ENCODE data around the gene TOR1B. TPM values are rescaled to one million over a fixed set of nuclear protein-coding genes. Genes with fewer than 3 reads are reported as not detected.
A peak's percentile ranks its signal among the peaks of the same experiment; 100 is the strongest.
"Not testable (repeated sequence)": the region's sequence is repeated elsewhere in the genome, so short reads cannot be mapped to it uniquely, and the experiment has no call there.

The TOR1B gene
- polyA plus RNA-seq, 3 donors from 2014 or later: 23.2 to 45.1 (median 25.8) TPM

DNA sequence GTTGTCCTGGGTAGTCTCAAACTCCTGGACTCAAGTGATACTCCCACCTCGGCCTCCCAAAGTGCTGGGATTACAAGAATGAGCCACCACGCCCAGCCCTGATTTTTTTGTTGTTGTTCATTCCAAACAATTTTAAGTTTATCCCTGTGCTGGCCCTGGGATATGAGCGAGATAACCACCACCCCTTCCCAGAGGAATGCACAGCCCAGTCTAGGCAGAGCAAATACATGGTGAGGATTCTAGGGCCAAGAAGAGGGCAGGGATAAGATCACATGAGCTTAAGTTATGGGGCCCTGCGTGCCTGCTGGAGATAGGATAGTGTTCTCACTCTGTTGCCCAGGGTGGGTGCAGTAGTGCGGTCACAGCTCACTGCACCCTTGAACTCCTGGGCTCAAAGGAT is 21.0 kb upstream of the TOR1B start:
- Mint-ChIP-seq H3K27ac (no peak overlapping the region), H3K36me3 (no peaks in the 10 kb centered on the region), H3K4me3 (no peak overlapping the region), H3K9me3 (no peaks in the 10 kb centered on the region), H3K27me3 (ENCODE audit: low read depth in 3 of 3) (peaks cover 9 to 15% (median 12%) of the 10 kb centered on the region in 3 donors), H3K4me1 (peaks cover 9 to 10% of the 10 kb centered on the region in 2 donors)
- DNase-seq: no peak

DNA sequence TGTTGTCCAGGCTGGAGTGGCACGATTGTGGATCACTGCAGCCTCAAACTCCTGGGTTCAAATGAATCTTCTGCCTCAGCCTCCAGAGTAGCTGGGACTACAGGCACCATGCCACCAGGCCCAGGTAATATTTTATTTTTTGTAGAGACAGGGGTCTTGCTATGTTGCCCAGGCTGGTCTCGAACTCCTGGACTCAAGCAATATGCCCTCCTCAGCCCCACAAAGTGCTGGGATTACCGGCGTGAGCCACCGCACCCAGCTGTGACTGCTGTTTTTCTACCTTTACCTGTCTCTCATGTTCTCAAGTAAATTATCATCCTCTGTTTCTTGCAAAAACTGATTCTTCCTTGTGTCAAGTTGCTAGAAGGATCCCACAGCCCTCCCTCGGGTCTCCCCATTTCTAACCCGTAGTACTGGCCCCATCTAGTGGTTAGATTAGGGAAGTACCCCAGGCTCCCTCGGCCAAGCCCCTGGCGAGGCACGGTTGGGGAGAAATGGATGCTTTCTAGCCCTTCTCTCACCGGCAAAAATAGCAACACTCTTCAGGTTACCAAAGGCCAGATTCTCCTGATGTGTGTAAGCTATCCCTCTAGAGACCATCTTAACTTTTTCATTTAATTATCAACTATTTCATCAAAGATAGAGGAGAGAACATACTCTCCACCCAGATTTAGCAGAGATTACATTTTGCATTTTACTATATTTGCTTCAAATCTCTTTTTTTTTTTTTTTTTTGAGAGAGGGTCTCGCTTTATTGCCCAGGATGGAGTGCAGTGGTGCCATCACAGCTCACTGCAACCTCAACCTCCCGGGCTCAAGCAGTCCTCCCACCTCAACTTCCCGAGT is 19.2 kb upstream of the TOR1B start:
- no peak overlapping the region for H3K4me3 Mint-ChIP-seq
- H3K27ac Mint-ChIP-seq: peak overlapping the region in 2 of 6 donors; percentile 2 to 8
- H3K4me1 Mint-ChIP-seq: no peaks in the 10 kb centered on the region
- H3K27me3 Mint-ChIP-seq (ENCODE audit: low read depth in 3 of 3): peaks cover 3 to 10% (median 8%) of the 10 kb centered on the region in 3 donors
- H3K36me3 Mint-ChIP-seq: no peaks in the 10 kb centered on the region
- no peaks in the 10 kb centered on the region for H3K9me3 Mint-ChIP-seq
- DNase-seq: peak; percentile 64 to 73 (median 67)

DNA sequence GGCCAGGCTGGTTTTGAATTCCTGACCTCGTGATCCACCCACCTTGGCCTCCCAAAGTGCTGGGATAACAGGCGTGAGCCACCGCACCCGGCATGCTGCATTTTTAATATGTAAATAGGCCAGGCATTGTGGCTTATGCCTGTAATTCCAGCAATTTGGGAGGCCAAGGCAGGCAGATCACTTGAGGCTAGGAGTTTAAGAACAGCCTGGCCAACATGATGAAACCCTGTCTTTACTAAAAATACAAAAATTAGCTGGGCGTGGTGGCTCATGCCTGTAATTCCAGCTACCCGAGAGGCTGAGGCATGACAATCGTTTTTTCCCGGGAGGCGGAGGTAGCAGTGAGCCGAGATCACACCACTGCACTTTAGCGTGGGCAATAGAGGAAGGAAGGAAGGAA is 18.0 kb upstream of the TOR1B start:
- not testable (repeated sequence) for H3K27me3 Mint-ChIP-seq (ENCODE audit: low read depth in 3 of 3); H3K4me1 Mint-ChIP-seq; H3K9me3 Mint-ChIP-seq; DNase-seq; H3K27ac Mint-ChIP-seq; H3K36me3 Mint-ChIP-seq; H3K4me3 Mint-ChIP-seq

DNA sequence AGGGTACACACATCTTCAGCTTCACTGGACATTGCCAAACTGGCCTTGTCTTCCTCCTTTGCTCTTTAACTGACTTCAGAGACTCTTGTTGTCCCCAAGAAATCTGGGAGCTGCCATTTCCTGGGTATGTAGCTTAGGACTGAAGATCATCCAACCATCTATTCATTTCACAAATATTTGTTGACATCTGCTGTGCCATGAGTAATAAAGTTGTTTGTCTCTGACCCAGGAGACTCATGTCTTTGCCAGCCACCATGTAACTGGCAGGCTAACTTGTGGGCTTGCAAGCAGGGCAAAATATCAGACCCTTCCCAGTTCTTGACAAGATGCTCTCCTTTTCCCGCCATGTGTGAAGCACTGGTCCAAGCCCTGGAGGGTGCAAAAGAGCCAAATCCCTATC is 17.1 kb upstream of the TOR1B start:
- Mint-ChIP-seq H3K9me3 (no peaks in the 10 kb centered on the region), H3K4me1 (peaks cover 5 to 6% of the 10 kb centered on the region in 2 donors), H3K4me3 (no peak overlapping the region), H3K36me3 (no peaks in the 10 kb centered on the region), H3K27me3 (ENCODE audit: low read depth in 3 of 3) (peaks cover 5 to 8% (median 6%) of the 10 kb centered on the region in 3 donors), H3K27ac (no peak overlapping the region)
- DNase-seq: no peak

DNA sequence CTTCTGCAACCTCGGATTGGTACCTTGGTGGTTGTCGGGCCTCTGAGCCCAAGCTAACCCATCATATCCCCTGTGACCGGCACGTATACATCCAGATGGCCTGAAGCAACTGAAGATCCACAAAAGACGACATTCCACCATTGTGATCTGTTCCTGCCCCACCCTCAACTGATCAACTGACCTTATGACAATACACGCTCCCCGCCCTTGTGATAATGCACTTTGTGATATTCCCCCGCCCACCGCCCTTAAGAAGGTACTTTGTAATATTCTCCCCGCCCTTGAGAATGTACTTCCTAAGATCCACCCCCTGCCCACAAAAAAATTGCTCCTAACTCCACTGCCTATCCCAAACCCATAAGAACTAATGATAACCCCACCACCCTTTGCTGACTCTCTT is 16.5 kb upstream of the TOR1B start:
- Mint-ChIP-seq H3K4me1 (peaks cover 5 to 6% of the 10 kb centered on the region in 2 donors), H3K27me3 (ENCODE audit: low read depth in 3 of 3) (peaks cover 5 to 6% (median 6%) of the 10 kb centered on the region in 3 donors), H3K9me3 (no peaks in the 10 kb centered on the region), H3K4me3 (no peak overlapping the region), H3K27ac (no peak overlapping the region), H3K36me3 (no peaks in the 10 kb centered on the region)
- no peak for DNase-seq

DNA sequence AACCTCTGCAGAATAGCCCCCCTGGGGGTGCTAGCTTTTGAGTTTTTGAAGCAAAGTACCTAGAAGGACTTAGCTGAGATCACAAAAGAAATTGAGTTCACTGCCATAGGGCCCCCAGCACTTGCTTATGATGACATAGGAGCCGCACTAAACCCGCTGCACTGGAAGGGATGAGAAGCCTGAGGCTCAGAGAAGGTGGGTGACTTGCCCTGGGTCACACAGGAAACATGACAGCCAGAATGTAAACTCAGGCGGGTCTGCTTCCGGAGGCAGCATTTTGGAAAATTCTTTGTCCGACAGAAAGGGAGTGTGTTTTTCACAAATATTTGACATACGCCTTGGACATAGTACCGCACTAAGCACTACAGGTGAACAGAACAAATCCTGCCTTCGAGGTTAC is 8.4 kb upstream of the TOR1B start:
- no peaks in the 10 kb centered on the region for H3K9me3 Mint-ChIP-seq
- no peak for DNase-seq
- peaks cover 3 to 7% (median 4%) of the 10 kb centered on the region in 3 donors for H3K27me3 Mint-ChIP-seq (ENCODE audit: low read depth in 3 of 3)
- no peaks in the 10 kb centered on the region for H3K36me3 Mint-ChIP-seq
- peaks cover 5 to 6% of the 10 kb centered on the region in 2 donors for H3K4me1 Mint-ChIP-seq
- H3K4me3 Mint-ChIP-seq: no peak overlapping the region
- no peak overlapping the region for H3K27ac Mint-ChIP-seq

DNA sequence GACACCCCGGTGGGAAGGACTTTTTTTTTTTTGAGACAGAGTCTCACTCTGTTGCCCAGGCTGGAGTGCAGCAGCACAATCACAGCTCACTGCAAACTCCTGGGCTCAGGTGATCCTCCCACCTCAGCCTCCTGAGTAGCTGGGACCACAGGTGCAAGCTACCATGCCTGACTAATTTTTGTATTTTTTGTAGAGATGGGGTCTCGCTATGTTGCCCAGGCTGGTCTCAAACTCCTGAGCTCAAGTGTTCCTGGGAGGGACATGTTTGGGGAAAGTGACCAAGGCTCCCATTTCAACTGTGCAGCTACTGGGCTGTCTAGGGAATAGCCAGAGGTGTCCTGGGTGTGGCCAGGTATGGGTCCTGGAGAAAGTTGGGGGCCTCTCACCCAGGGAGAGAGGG is 7.0 kb upstream of the TOR1B start:
- H3K4me3 Mint-ChIP-seq; H3K36me3 Mint-ChIP-seq; H3K27me3 Mint-ChIP-seq (ENCODE audit: low read depth in 3 of 3); H3K9me3 Mint-ChIP-seq; H3K4me1 Mint-ChIP-seq; DNase-seq: not testable (repeated sequence)
- H3K27ac Mint-ChIP-seq: peak overlapping the region in 1 of 6 donors; percentile 8

DNA sequence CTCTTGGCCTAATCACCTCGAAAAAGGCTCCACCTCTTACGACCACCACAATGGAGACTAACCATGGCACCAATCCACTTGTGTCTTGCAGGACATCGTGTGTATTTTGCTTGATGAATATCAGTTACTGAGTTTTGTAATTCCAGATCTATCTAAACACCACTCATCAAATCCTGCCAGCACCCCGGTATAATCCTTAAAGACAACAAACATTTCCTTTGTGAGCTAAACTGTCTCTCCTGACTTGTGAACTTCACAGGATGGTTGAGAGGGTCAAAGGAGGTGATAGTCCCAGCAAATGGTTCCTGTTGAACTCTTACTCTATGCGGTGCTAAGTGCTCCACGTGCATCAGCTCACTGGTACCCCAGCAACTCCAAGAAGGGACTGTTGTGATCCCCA is 4.0 kb upstream of the TOR1B start:
- peaks cover 10 to 12% of the 10 kb centered on the region in 2 donors for H3K4me1 Mint-ChIP-seq
- H3K36me3 Mint-ChIP-seq: no peaks in the 10 kb centered on the region
- no peak for DNase-seq
- H3K27ac Mint-ChIP-seq: peak overlapping the region in 1 of 6 donors; percentile 5
- no peaks in the 10 kb centered on the region for H3K9me3 Mint-ChIP-seq
- H3K4me3 Mint-ChIP-seq: no peak overlapping the region
- H3K27me3 Mint-ChIP-seq (ENCODE audit: low read depth in 3 of 3): peaks cover 3 to 11% (median 5%) of the 10 kb centered on the region in 3 donors

DNA sequence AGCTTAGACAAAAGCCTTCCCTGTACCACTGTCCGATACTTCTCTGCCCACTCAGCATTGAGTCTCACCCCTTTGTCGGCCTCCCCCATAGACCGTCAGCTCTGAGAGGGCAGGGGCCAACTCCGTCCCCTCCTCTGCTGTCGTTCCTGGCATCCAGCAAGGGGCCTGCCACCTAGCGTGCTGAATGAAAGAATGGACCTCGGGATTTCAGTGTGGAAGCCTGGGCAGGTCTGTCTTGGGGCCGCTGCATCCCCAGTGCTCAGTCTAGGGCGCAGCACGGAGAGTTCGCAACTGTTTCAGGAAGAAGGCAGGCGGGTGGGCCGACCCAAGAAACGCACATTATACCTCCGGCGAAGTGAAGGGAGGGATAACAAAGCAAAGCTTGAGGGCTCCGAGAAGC is 1.5 kb upstream of the TOR1B start:
- Mint-ChIP-seq H3K27me3 (ENCODE audit: low read depth in 3 of 3) (peaks cover 3 to 10% (median 4%) of the 10 kb centered on the region in 3 donors), H3K36me3 (peaks cover 4 to 9% (median 4%) of the 10 kb centered on the region in 3 donors), H3K27ac (peak overlapping the region in 5 of 6 donors; percentile 55 to 68 (median 65)), H3K9me3 (no peaks in the 10 kb centered on the region), H3K4me1 (peaks cover 27% of the 10 kb centered on the region in 2 donors), H3K4me3 (peak overlapping the region; percentile 54 to 94 (median 69))
- DNase-seq: no peak

DNA sequence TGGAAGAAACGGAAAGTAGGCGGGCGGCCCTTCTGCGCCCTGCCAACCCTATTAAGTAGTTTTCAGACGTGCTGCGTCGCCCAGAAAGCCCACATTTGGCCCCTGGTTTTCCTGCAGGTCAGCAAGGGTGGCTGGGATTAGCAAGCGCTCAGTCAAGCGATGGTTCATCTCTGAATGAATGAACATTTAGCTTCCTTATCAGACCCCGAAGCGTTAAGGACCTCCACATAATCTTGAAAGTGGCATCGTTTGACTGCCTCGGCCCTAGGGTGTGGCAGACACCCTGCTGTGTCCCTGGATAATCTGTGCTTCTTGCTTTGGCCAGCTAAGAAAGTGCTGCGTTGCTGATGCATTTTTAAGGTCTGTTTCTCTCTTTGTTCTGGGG is 684 bp downstream of the TOR1B start:
- peaks cover 32 to 35% of the 10 kb centered on the region in 2 donors for H3K4me1 Mint-ChIP-seq
- no peak for DNase-seq
- peaks cover 9 to 12% (median 10%) of the 10 kb centered on the region in 3 donors for H3K36me3 Mint-ChIP-seq
- H3K27ac Mint-ChIP-seq: peak overlapping the region; percentile 76 to 95 (median 88)
- H3K4me3 Mint-ChIP-seq: peak overlapping the region; percentile 92 to 94 (median 93)
- H3K27me3 Mint-ChIP-seq (ENCODE audit: low read depth in 3 of 3): peaks cover 3 to 9% (median 4%) of the 10 kb centered on the region in 3 donors
- no peaks in the 10 kb centered on the region for H3K9me3 Mint-ChIP-seq

DNA sequence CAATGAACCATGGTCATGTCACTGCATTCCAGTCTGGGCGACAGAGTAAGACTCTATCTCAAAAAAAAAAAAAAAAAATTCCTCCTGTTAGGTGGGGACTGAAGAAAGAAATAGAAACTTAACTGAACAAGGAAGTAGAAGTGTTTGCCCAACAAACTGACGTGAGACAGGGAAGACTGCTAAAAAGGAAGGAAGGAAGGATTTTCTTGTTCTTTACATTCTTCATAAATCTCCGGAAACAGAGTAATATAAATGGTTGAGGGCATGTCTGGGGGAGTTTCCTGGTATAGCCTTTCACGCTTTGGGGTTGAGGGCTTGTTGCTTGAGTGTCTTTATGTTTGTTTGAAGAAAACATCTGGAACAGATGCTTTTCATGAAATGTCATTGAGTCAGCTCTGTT is 3.1 kb downstream of the TOR1B start:
- no peak for DNase-seq
- Mint-ChIP-seq H3K27ac (peak overlapping the region in 5 of 6 donors; percentile 6 to 56 (median 41)), H3K4me3 (peak overlapping the region in 3 of 5 donors; percentile 15 to 58 (median 42)), H3K9me3 (no peaks in the 10 kb centered on the region), H3K4me1 (peaks cover 35 to 48% of the 10 kb centered on the region in 2 donors), H3K27me3 (ENCODE audit: low read depth in 3 of 3) (peaks cover 5 to 9% (median 5%) of the 10 kb centered on the region in 3 donors), H3K36me3 (peaks cover 9 to 25% (median 20%) of the 10 kb centered on the region in 3 donors)

DNA sequence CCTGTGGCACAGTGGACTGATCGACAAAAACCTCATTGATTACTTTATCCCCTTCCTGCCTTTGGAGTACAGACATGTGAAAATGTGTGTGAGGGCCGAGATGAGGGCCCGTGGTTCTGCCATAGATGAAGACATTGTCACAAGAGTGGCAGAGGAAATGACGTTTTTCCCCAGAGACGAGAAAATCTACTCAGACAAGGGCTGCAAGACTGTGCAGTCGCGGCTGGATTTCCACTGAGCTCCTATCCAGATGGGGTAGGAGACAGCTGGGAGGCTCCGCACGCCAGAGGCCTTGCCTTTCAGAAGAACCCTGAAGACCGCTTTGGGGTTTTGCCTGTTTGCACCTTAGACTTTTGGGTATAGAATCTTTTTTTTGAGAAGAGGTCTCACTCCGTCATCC is 6.4 kb downstream of the TOR1B start:
- DNase-seq: no peak
- H3K27ac Mint-ChIP-seq: peak overlapping the region in 3 of 6 donors; percentile 45 to 60 (median 45)
- H3K36me3 Mint-ChIP-seq: peaks cover 9 to 26% (median 25%) of the 10 kb centered on the region in 3 donors
- no peaks in the 10 kb centered on the region for H3K9me3 Mint-ChIP-seq
- H3K4me1 Mint-ChIP-seq: peaks cover 20 to 42% of the 10 kb centered on the region in 2 donors
- peaks cover 1 to 2% (median 2%) of the 10 kb centered on the region in 3 donors for H3K27me3 Mint-ChIP-seq (ENCODE audit: low read depth in 3 of 3)
- H3K4me3 Mint-ChIP-seq: no peak overlapping the region

DNA sequence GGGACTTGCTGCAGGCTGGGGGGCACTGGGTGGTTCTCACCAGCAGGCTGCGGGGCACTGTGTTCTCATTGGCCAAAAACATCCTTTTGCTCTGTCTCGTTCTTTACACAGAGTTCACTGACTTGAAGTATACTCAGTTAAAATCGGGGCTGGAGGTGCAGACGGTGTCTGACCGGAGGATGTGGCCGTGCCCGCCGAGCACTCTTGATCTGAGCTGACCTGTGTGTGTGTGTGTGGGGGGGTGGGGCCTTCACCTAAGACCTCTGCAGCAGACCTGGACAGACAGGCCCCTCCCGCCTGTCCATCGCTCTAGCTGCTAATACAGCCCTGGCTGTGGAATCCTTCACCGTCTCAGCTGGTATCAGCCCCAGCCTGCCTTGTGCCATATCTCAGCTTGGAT is 7.1 kb downstream of the TOR1B start:
- Mint-ChIP-seq H3K4me1 (peaks cover 18 to 39% of the 10 kb centered on the region in 2 donors), H3K27me3 (ENCODE audit: low read depth in 3 of 3) (peaks cover 1 to 2% (median 2%) of the 10 kb centered on the region in 3 donors), H3K36me3 (peaks cover 9 to 28% (median 26%) of the 10 kb centered on the region in 3 donors), H3K4me3 (no peak overlapping the region), H3K27ac (peak overlapping the region in 2 of 6 donors; percentile 1 to 10), H3K9me3 (no peaks in the 10 kb centered on the region)
- no peak for DNase-seq

DNA sequence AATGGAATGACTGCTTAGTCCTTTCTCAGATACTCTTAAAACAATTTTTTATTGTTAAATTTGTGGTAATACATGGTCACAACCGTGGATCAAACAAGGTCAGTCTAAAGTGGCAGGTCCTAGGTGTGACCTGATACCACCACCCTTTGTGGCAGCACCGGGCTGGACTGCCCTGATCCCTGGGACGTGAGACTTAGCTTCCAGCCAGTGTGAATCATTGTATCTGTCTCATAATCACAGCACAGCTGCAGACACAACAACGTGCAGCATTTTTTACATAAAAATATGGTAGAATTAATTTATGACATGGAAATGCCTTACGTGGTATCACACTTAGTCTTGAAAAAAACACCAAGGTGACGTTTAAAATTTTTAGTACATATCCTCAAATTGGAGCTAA is 7.8 kb downstream of the TOR1B start:
- no peaks in the 10 kb centered on the region for H3K9me3 Mint-ChIP-seq
- peaks cover 1 to 2% (median 2%) of the 10 kb centered on the region in 3 donors for H3K27me3 Mint-ChIP-seq (ENCODE audit: low read depth in 3 of 3)
- peak overlapping the region in 2 of 6 donors; percentile 23 to 39 for H3K27ac Mint-ChIP-seq
- H3K4me3 Mint-ChIP-seq: no peak overlapping the region
- no peak for DNase-seq
- peaks cover 16 to 36% of the 10 kb centered on the region in 2 donors for H3K4me1 Mint-ChIP-seq
- peaks cover 6 to 29% (median 24%) of the 10 kb centered on the region in 3 donors for H3K36me3 Mint-ChIP-seq
